Mesenchymal stem cell (in vitro differentiated cells and primary cell): Measurements from ENCODE around the gene VIM.

ENCODE experiments used
- DNase-seq: peaks from one replicate; pipeline ENCODE4 v3.0.0-alpha.2; 2013
- H2AFZ ChIP-seq: one replicate; pipeline ENCODE4 v1.6.1; 2013; ENCODE audit warnings: low read depth, mild to moderate bottlenecking, control low read depth, inconsistent platforms, low read length, moderate library complexity
- H2AK5ac ChIP-seq: 2 replicates; pipeline ENCODE4 v1.6.1; 2013; ENCODE audit warnings: low read length, moderate library complexity, mild to moderate bottlenecking, inconsistent platforms; ENCODE audit not compliant: severe bottlenecking
- H2BK120ac ChIP-seq: one replicate; pipeline ENCODE4 v1.6.1; 2013; ENCODE audit warnings: low read depth, mild to moderate bottlenecking, inconsistent platforms, low read length, moderate library complexity
- H2BK12ac ChIP-seq, 2 experiments: one replicate each; pipeline ENCODE4 v1.6.1; 2013; ENCODE audit warnings: inconsistent platforms in 2 of 2, low read length in 2 of 2, mild to moderate bottlenecking in 2 of 2, moderate library complexity in 2 of 2, control low read depth in 1 of 2
- H2BK15ac ChIP-seq: one replicate; pipeline ENCODE4 v1.6.1; 2013; ENCODE audit warnings: mild to moderate bottlenecking, low read depth, inconsistent platforms; ENCODE audit not compliant: poor library complexity, severe bottlenecking
- H2BK5ac ChIP-seq: 2 replicates; pipeline ENCODE4 v1.6.1; 2013; ENCODE audit warnings: low read depth, mild to moderate bottlenecking, low read length, control low read depth, inconsistent platforms; ENCODE audit not compliant: poor library complexity, severe bottlenecking
- H3K14ac ChIP-seq, 2 experiments: one replicate each; pipeline ENCODE4 v1.6.1; 2013; ENCODE audit warnings: inconsistent platforms in 2 of 2, low read length in 2 of 2, control low read depth in 1 of 2, mild to moderate bottlenecking in 1 of 2, moderate library complexity in 1 of 2
- H3K18ac ChIP-seq, 2 experiments: one replicate each; pipeline ENCODE4 v1.6.1; 2013; ENCODE audit warnings: inconsistent platforms in 2 of 2, low read length in 2 of 2, control low read depth in 1 of 2, low read depth in 1 of 2, mild to moderate bottlenecking in 1 of 2
- H3K23ac ChIP-seq, 2 experiments: one replicate each; pipeline ENCODE4 v1.6.1; 2013; ENCODE audit warnings: inconsistent platforms in 2 of 2, low read length in 2 of 2, mild to moderate bottlenecking in 2 of 2, moderate library complexity in 2 of 2, control low read depth in 1 of 2
- H3K27ac ChIP-seq: 2 replicates; pipeline ENCODE4 v1.5.1; 2013; ENCODE audit warnings: mild to moderate bottlenecking, moderate library complexity, low read length, control low read depth, inconsistent platforms; ENCODE audit not compliant: poor library complexity, severe bottlenecking
- H3K27me3 ChIP-seq, 2 experiments: 2 replicates each; pipeline versions ENCODE4 v1.6.1 to v1.7.0; 2013; ENCODE audit warnings: low read length in 2 of 2, mild to moderate bottlenecking in 2 of 2, moderate library complexity in 2 of 2, control low read depth in 1 of 2, inconsistent platforms in 1 of 2; ENCODE audit not compliant: control insufficient read depth in 1 of 2, insufficient read depth in 1 of 2
- H3K36me3 ChIP-seq, 2 experiments: 2 replicates each; pipeline versions ENCODE4 v1.6.1 to v1.7.0; 2013; ENCODE audit warnings: low read length in 2 of 2, control low read depth in 1 of 2, inconsistent platforms in 1 of 2, low read depth in 1 of 2, mild to moderate bottlenecking in 1 of 2; ENCODE audit not compliant: insufficient read depth in 2 of 2, control insufficient read depth in 1 of 2
- H3K4ac ChIP-seq, 2 experiments: one replicate each; pipeline ENCODE4 v1.6.1; 2013; ENCODE audit warnings: inconsistent platforms in 2 of 2, low read length in 2 of 2, mild to moderate bottlenecking in 2 of 2, moderate library complexity in 2 of 2, control low read depth in 1 of 2, low read depth in 1 of 2
- H3K4me1 ChIP-seq: 2 replicates; pipeline ENCODE4 v1.6.1; 2013; ENCODE audit warnings: low read depth, low read length, control low read depth; ENCODE audit not compliant: control insufficient read depth, insufficient read depth
- H3K4me2 ChIP-seq: 2 replicates; pipeline ENCODE4 v1.6.1; 2013; ENCODE audit warnings: low read length, mild to moderate bottlenecking, inconsistent platforms; ENCODE audit not compliant: poor library complexity, severe bottlenecking
- H3K4me3 ChIP-seq, 2 experiments: 2 replicates each; pipeline versions ENCODE4 v1.5.1 to v1.7.0; 2013; ENCODE audit warnings: low read length in 2 of 2, mild to moderate bottlenecking in 2 of 2, control low read depth in 1 of 2, low read depth in 1 of 2; ENCODE audit not compliant: insufficient read depth in 1 of 2
- H3K79me1 ChIP-seq: replicated peaks from 2 replicates; pipeline ENCODE4 v1.6.1; 2013; ENCODE audit warnings: mild to moderate bottlenecking, control low read depth, low read length, inconsistent platforms; ENCODE audit not compliant: poor library complexity, severe bottlenecking
- H3K9ac ChIP-seq: 2 replicates; pipeline ENCODE4 v1.7.0; 2013; ENCODE audit warnings: mild to moderate bottlenecking, low read length, moderate library complexity
- H3K9me3 ChIP-seq: 2 replicates; pipeline ENCODE4 v1.7.0; 2013; ENCODE audit warnings: mild to moderate bottlenecking, low read length; ENCODE audit not compliant: control insufficient read depth
- H4K8ac ChIP-seq: one replicate; pipeline ENCODE4 v1.6.1; 2013; ENCODE audit warnings: inconsistent platforms, mild to moderate bottlenecking, low read length, moderate library complexity
- H4K91ac ChIP-seq: one replicate; pipeline ENCODE4 v1.6.1; 2013; ENCODE audit warnings: mild to moderate bottlenecking, low read length, inconsistent platforms
- WGBS: methylation state at CpG from one replicate; pipeline ENCODE4 v1.1.7; 2013; ENCODE audit warnings: mixed read lengths; 5-methylcytosine and 5-hydroxymethylcytosine counted together

The VIM gene

GRCh38 chr10:17202999-17203398 is 25.0 kb upstream of the VIM start:
- Histone ChIP-seq H2BK120ac (no peak overlapping the region), H3K27ac (no peak overlapping the region), H2BK15ac (no peak overlapping the region), H3K79me1 (peaks cover 3% of the 10 kb centered on the region), H3K9me3 (no peaks in the 10 kb centered on the region), H4K8ac (no peak overlapping the region), H3K14ac (no peak overlapping the region), H3K36me3 (no peaks in the 10 kb centered on the region), H3K4me3 (no peak overlapping the region), H2AFZ (no peak overlapping the region), H2BK12ac (no peak overlapping the region), H3K4ac (no peak overlapping the region), H3K9ac (no peak overlapping the region), H3K23ac (no peak overlapping the region), H4K91ac (no peak overlapping the region), H3K18ac (no peak overlapping the region), H3K27me3 (no peaks in the 10 kb centered on the region), H3K4me2 (no peak overlapping the region), H2BK5ac (no peak overlapping the region), H3K4me1 (peaks cover 2% of the 10 kb centered on the region), H2AK5ac (no peak overlapping the region)
- WGBS, result 67% methylated on average over 1 of the region's 4 CpGs
- DNase-seq, result no peak

GRCh38 chr10:17203416-17203815 is 24.6 kb upstream of the VIM start:
- H3K36me3 ChIP-seq, result no peaks in the 10 kb centered on the region
- H3K27me3 ChIP-seq, result no peaks in the 10 kb centered on the region
- H3K23ac ChIP-seq, result no peak overlapping the region
- DNase-seq, result no peak
- H3K9ac ChIP-seq, result no peak overlapping the region
- H4K91ac ChIP-seq, result no peak overlapping the region
- H2BK12ac ChIP-seq, result no peak overlapping the region
- no peak overlapping the region for H2BK15ac ChIP-seq
- peaks cover 4% of the 10 kb centered on the region for H3K79me1 ChIP-seq
- no peak overlapping the region for H2BK120ac ChIP-seq
- no peak overlapping the region for H3K4me2 ChIP-seq
- no peak overlapping the region for H3K27ac ChIP-seq
- H4K8ac ChIP-seq, result no peak overlapping the region
- no peak overlapping the region for H3K4me3 ChIP-seq
- no peak overlapping the region for H3K18ac ChIP-seq
- H2AK5ac ChIP-seq, result no peak overlapping the region
- H3K9me3 ChIP-seq, result no peaks in the 10 kb centered on the region
- no peak overlapping the region for H2BK5ac ChIP-seq
- peak overlapping the region in 1 of 2 experiments; percentile 19 for H3K4ac ChIP-seq
- H2AFZ ChIP-seq, result no peak overlapping the region
- 59% methylated on average over 2 of the region's 3 CpGs for WGBS
- H3K4me1 ChIP-seq, result peaks cover 2% of the 10 kb centered on the region
- no peak overlapping the region for H3K14ac ChIP-seq

GRCh38 chr10:17206210-17206709 is 21.8 kb upstream of the VIM start:
- H3K4me3 ChIP-seq, result no peak overlapping the region
- H3K27me3 ChIP-seq, result no peaks in the 10 kb centered on the region
- H2BK15ac ChIP-seq, result no peak overlapping the region
- peak overlapping the region; percentile 4 to 50 for H2BK12ac ChIP-seq
- H3K79me1 ChIP-seq, result peaks cover 7% of the 10 kb centered on the region
- peak overlapping the region; percentile 86 for H3K27ac ChIP-seq
- no peak overlapping the region for H3K4me2 ChIP-seq
- H3K18ac ChIP-seq, result no peak overlapping the region
- H3K36me3 ChIP-seq, result no peaks in the 10 kb centered on the region
- peak overlapping the region; percentile 65 for H3K9ac ChIP-seq
- peak; percentile 92 for DNase-seq
- no peak overlapping the region for H4K91ac ChIP-seq
- peaks cover 5% of the 10 kb centered on the region for H3K4me1 ChIP-seq
- H2BK120ac ChIP-seq, result no peak overlapping the region
- H2BK5ac ChIP-seq, result no peak overlapping the region
- no peak overlapping the region for H2AK5ac ChIP-seq
- H3K23ac ChIP-seq, result no peak overlapping the region
- H2AFZ ChIP-seq, result no peak overlapping the region
- no peak overlapping the region for H3K14ac ChIP-seq
- no peaks in the 10 kb centered on the region for H3K9me3 ChIP-seq
- 28% methylated on average over 7 of the region's 7 CpGs for whole genome bisulfite sequencing
- H4K8ac ChIP-seq, result peak overlapping the region; percentile 69
- peak overlapping the region in 1 of 2 experiments; percentile 6 for H3K4ac ChIP-seq

GRCh38 chr10:17208476-17208875 is 19.6 kb upstream of the VIM start:
- Histone ChIP-seq H3K27ac (no peak overlapping the region), H3K9ac (peak overlapping the region; percentile 29), H3K23ac (no peak overlapping the region), H3K36me3 (peaks cover 0 to 3% of the 10 kb centered on the region in 2 experiments), H3K18ac (no peak overlapping the region), H3K27me3 (no peaks in the 10 kb centered on the region), H4K8ac (peak overlapping the region; percentile 12), H3K4me1 (peaks cover 5% of the 10 kb centered on the region), H2AK5ac (no peak overlapping the region), H3K4me2 (no peak overlapping the region), H2BK120ac (no peak overlapping the region), H3K9me3 (no peaks in the 10 kb centered on the region), H4K91ac (no peak overlapping the region), H3K4ac (no peak overlapping the region), H2AFZ (no peak overlapping the region), H2BK5ac (no peak overlapping the region), H2BK12ac (no peak overlapping the region), H3K4me3 (no peak overlapping the region), H2BK15ac (no peak overlapping the region), H3K79me1 (peaks cover 12% of the 10 kb centered on the region), H3K14ac (no peak overlapping the region)
- DNase-seq, result no peak
